Smooth muscle cell (in vitro differentiated cells): ENCODE results near the gene GCNT3. TPM values are rescaled to one million over a fixed set of nuclear protein-coding genes. Genes with fewer than 3 reads are reported as not detected.

Source experiments
- DNase-seq: peaks from one replicate; lab custom pipeline; 2025; ENCODE audit not compliant: unreplicated experiment; lab: John Stamatoyannopoulos, UW
- H2AFZ ChIP-seq: fragments of 200-600 bp; sonication (generic); 2 replicates; pipeline ENCODE4 v1.6.0; 2016; ENCODE audit warnings: antibody characterized with exemption, low read depth, mild to moderate bottlenecking
- H3F3A ChIP-seq: fragments of 200-600 bp; sonication (generic); 2 replicates; pipeline ENCODE4 v1.6.0; 2017; ENCODE audit warnings: antibody characterized with exemption, low read depth
- H3K27ac ChIP-seq: fragments of 200-600 bp; sonication (generic); 2 replicates; pipeline ENCODE4 v1.5.1; 2016; ENCODE audit warnings: low read depth, mild to moderate bottlenecking
- H3K27me3 ChIP-seq: fragments of 200-600 bp; sonication (generic); 2 replicates; pipeline ENCODE4 v1.6.1; 2016; ENCODE audit warnings: low read depth, mild to moderate bottlenecking
- H3K36me3 ChIP-seq: fragments of 200-600 bp; sonication (generic); 2 replicates; pipeline ENCODE4 v1.5.1; 2016; ENCODE audit warnings: low read depth
- H3K4me1 ChIP-seq: fragments of 200-600 bp; sonication (generic); 2 replicates; pipeline ENCODE4 v1.5.1; 2016; ENCODE audit warnings: low read depth
- H3K4me2 ChIP-seq: fragments of 200-600 bp; sonication (generic); 2 replicates; pipeline ENCODE4 v1.6.0; 2016; ENCODE audit warnings: mild to moderate bottlenecking
- H3K4me3 ChIP-seq: fragments of 200-600 bp; sonication (generic); 2 replicates; pipeline ENCODE4 v1.5.1; 2016; ENCODE audit warnings: mild to moderate bottlenecking
- H3K79me2 ChIP-seq: fragments of 200-600 bp; sonication (generic); 2 replicates; pipeline ENCODE4 v1.6.0; 2016; ENCODE audit warnings: low read depth, mild to moderate bottlenecking
- H3K9ac ChIP-seq: fragments of 200-600 bp; sonication (generic); 2 replicates; pipeline ENCODE4 v1.6.0; 2016; ENCODE audit warnings: low read depth
- H3K9me3 ChIP-seq: fragments of 200-600 bp; sonication (generic); replicated peaks from 2 replicates; pipeline ENCODE4 v1.5.1; 2016; ENCODE audit warnings: low read depth
- H4K20me1 ChIP-seq: fragments of 200-600 bp; sonication (generic); 2 replicates; pipeline ENCODE4 v1.6.0; 2016; ENCODE audit warnings: low read depth
- WGBS: methylation state at CpG from one replicate; pipeline ENCODE4 v1.1.7; 2016; ENCODE audit warnings: low lambda C conversion rate; 5-methylcytosine and 5-hydroxymethylcytosine counted together
- polyA plus RNA-seq: library from polyadenylated mRNA; unstranded; fragments of >200 nt; fragmentation: Nextera tagmentation; extraction: Ambion mirVana; gene quantifications from 2 replicates; pipeline ENCODE4 v1.2.1, GENCODE V29; 2016
- total RNA-seq: library from RNA; depleted of rRNA; stranded (reverse); fragments of >200 nt; gene quantifications from 2 replicates; pipeline ENCODE4 v1.2.3, GENCODE V29; 2014
- TF ChIP-seq, protein P1 (sequence below): fragments of 200-600 bp; sonication (generic); IDR thresholded peaks from 2 replicates; pipeline ENCODE4 v1.5.1; 2017; ENCODE audit warnings: borderline replicate concordance, mild to moderate bottlenecking, antibody characterized with exemption; ENCODE audit not compliant: insufficient read depth, poor library complexity, severe bottlenecking

The GCNT3 gene
- total RNA-seq (not detected in 2 replicates), polyA plus RNA-seq (not detected in 2 replicates)

- Histone ChIP-seq H3K27ac (no peak within 1 kb of the TSS), H3F3A (no peaks in the 10 kb centered on the region), H3K4me3 (peak within 1 kb of the TSS; percentile 23), H2AFZ (no peak within 1 kb of the TSS), H3K79me2 (no peaks in the 10 kb centered on the region), H3K4me2 (no peak within 1 kb of the TSS), H3K27me3 (peaks cover 1% of the 10 kb centered on the region), H3K9me3 (no peaks in the 10 kb centered on the region), H3K9ac (no peak within 1 kb of the TSS), H4K20me1 (no peaks in the 10 kb centered on the region), H3K4me1 (no peaks in the 10 kb centered on the region), H3K36me3 (no peaks in the 10 kb centered on the region)
- whole genome bisulfite sequencing = 72% methylated on average over 8 of the region's 8 CpGs
- TF ChIP-seq, protein P1, sequence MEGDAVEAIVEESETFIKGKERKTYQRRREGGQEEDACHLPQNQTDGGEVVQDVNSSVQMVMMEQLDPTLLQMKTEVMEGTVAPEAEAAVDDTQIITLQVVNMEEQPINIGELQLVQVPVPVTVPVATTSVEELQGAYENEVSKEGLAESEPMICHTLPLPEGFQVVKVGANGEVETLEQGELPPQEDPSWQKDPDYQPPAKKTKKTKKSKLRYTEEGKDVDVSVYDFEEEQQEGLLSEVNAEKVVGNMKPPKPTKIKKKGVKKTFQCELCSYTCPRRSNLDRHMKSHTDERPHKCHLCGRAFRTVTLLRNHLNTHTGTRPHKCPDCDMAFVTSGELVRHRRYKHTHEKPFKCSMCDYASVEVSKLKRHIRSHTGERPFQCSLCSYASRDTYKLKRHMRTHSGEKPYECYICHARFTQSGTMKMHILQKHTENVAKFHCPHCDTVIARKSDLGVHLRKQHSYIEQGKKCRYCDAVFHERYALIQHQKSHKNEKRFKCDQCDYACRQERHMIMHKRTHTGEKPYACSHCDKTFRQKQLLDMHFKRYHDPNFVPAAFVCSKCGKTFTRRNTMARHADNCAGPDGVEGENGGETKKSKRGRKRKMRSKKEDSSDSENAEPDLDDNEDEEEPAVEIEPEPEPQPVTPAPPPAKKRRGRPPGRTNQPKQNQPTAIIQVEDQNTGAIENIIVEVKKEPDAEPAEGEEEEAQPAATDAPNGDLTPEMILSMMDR = no peak
- DNase-seq = no peak
These were observed at the start of gene GCNT3 for GRCh38 chr15:59611276-59612260. GCNT3 (plus strand) TSS chr15:59611783; CDS start chr15:59618239, 6,456 bp downstream.

- Histone ChIP-seq H3F3A (no peaks in the 10 kb centered on the region), H4K20me1 (no peaks in the 10 kb centered on the region), H3K4me1 (no peaks in the 10 kb centered on the region), H3K27me3 (no peaks in the 10 kb centered on the region), H3K4me3 (no peak overlapping the region), H3K36me3 (no peaks in the 10 kb centered on the region), H3K9ac (no peak overlapping the region), H3K27ac (no peak overlapping the region), H2AFZ (no peak overlapping the region), H3K4me2 (no peak overlapping the region), H3K9me3 (no peaks in the 10 kb centered on the region), H3K79me2 (no peaks in the 10 kb centered on the region)
- DNase-seq = no peak
- WGBS = 92% methylated on average over 2 of the region's 2 CpGs
- TF ChIP-seq, protein P1 = no peak
These were observed 49.0 kb upstream of the GCNT3 start for GRCh38 chr15:59562448-59563186.

GRCh38 chr15:59565299-59565698 is 46.3 kb upstream of the GCNT3 start:
- TF ChIP-seq, protein P1 = no peak
- H3K79me2 ChIP-seq = no peaks in the 10 kb centered on the region
- no peaks in the 10 kb centered on the region for H3K4me1 ChIP-seq
- no peaks in the 10 kb centered on the region for H3K36me3 ChIP-seq
- H3K27ac ChIP-seq = no peak overlapping the region
- no peaks in the 10 kb centered on the region for H3K9me3 ChIP-seq
- H3K27me3 ChIP-seq = no peaks in the 10 kb centered on the region
- H3K4me2 ChIP-seq = no peak overlapping the region
- no peak overlapping the region for H3K4me3 ChIP-seq
- H2AFZ ChIP-seq = no peak overlapping the region
- H3K9ac ChIP-seq = no peak overlapping the region
- H4K20me1 ChIP-seq = no peaks in the 10 kb centered on the region
- DNase-seq = no peak
- no peaks in the 10 kb centered on the region for H3F3A ChIP-seq
- 83% methylated on average over 4 of the region's 4 CpGs for WGBS
